UCSD-AML1 (cell line): ENCODE data around the gene ZNF276.
"Not testable (repeated sequence)": the region's sequence is repeated elsewhere in the genome, so short reads cannot be mapped to it uniquely, and the experiment has no call there.

ENCODE experiments used
- DNase-seq: peaks from one replicate; lab custom pipeline; 2025; ENCODE audit not compliant: unreplicated experiment; lab: John Stamatoyannopoulos, UW

Gene ZNF276

GRCh38 chr16:89782489-89782888 is 61.2 kb downstream of the ZNF276 start:
- no peak for DNase-seq

GRCh38 chr16:89783952-89784351 is 62.6 kb downstream of the ZNF276 start:
- DNase-seq = not testable (repeated sequence)

GRCh38 chr16:89784406-89784805 is 63.1 kb downstream of the ZNF276 start:
- no peak for DNase-seq

- DNase-seq = no peak
Observed at GRCh38 chr16:89785523-89786155, 64.3 kb downstream of the ZNF276 start.

GRCh38 chr16:89786474-89787364 is 65.4 kb downstream of the ZNF276 start:
- DNase-seq = no peak

- no peak for DNase-seq
Observed at GRCh38 chr16:89787365-89787805, 66.0 kb downstream of the ZNF276 start.
